ENCODE results near the gene ACOT8. TPM values are rescaled to one million over a fixed set of nuclear protein-coding genes. Genes with fewer than 3 reads are reported as not detected.

Gene ACOT8
- total and polyA plus RNA-seq, 9 of the 15 experiments (the other 6 are each of a cell fraction or from before 2014, with no cell fraction given), result 8.2 to 46.7 (median 20.7) TPM

DNA sequence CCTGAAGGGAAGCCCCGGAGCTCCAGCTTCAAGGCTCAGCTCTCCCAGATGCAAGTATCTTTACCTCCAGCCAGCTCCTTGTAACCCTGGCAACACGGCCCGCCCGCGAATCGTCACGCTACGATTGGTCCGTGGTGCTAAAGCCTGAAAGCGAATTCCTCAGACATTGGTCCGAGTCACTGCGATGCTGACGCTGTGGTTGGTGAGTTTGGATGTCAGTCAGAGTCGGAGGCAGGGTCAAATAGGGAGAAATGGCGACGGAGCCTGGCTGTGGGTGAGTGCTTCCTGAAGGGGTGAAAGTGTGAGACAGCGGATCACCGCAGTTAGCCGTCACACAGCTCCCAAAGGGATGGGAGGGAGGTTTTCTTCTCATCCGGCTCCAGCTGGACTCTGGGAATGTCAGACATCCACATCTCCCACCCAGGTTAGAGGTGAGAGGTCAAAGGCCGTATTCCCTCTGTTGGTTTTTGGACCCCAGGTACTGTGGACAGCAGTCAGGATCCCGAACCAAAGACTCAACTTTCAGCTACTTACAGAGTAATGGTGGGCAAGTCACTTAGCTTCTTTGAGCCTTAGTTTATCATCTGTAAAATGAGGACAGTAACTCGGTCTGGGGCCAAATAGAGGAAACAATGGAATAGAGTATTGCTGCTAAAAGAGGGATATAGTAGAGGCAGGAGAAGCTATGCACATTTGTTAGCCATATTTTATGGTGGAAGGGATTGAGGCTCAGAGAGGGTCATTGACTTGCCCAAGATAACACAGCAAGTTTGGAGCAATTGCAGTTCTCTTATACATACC, 24.0 kb upstream of the ACOT8 start, which contains the start of gene ZSWIM1 (continued):
- TF ChIP-seq, protein P1, sequence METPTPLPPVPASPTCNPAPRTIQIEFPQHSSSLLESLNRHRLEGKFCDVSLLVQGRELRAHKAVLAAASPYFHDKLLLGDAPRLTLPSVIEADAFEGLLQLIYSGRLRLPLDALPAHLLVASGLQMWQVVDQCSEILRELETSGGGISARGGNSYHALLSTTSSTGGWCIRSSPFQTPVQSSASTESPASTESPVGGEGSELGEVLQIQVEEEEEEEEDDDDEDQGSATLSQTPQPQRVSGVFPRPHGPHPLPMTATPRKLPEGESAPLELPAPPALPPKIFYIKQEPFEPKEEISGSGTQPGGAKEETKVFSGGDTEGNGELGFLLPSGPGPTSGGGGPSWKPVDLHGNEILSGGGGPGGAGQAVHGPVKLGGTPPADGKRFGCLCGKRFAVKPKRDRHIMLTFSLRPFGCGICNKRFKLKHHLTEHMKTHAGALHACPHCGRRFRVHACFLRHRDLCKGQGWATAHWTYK (CRISPR knock-in tag; IDR thresholded peaks at IDR 0.05), result 0 out of 2 replicates have a peak, but pooled peaks have one; percentile 66
- TF ChIP-seq, protein P2, sequence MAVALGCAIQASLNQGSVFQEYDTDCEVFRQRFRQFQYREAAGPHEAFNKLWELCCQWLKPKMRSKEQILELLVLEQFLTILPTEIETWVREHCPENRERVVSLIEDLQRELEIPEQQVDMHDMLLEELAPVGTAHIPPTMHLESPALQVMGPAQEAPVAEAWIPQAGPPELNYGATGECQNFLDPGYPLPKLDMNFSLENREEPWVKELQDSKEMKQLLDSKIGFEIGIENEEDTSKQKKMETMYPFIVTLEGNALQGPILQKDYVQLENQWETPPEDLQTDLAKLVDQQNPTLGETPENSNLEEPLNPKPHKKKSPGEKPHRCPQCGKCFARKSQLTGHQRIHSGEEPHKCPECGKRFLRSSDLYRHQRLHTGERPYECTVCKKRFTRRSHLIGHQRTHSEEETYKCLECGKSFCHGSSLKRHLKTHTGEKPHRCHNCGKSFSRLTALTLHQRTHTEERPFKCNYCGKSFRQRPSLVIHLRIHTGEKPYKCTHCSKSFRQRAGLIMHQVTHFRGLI (CRISPR knock-in tag; IDR thresholded peaks at IDR 0.05), result no peak
- TF ChIP-seq XRCC3 (IDR thresholded peaks at IDR 0.05), result no peak
- TF ChIP-seq MEIS2 (IDR thresholded peaks at IDR 0.05; ENCODE audit: partially characterized antibody), result peak; percentile 54
- TF ChIP-seq ZKSCAN3 (CRISPR knock-in tag; IDR thresholded peaks at IDR 0.05), result no peak
- no peak for TF ChIP-seq ZNF263 (CRISPR knock-in tag; IDR thresholded peaks at IDR 0.05; ENCODE audit: borderline replicate concordance)
- TF ChIP-seq, protein P3, sequence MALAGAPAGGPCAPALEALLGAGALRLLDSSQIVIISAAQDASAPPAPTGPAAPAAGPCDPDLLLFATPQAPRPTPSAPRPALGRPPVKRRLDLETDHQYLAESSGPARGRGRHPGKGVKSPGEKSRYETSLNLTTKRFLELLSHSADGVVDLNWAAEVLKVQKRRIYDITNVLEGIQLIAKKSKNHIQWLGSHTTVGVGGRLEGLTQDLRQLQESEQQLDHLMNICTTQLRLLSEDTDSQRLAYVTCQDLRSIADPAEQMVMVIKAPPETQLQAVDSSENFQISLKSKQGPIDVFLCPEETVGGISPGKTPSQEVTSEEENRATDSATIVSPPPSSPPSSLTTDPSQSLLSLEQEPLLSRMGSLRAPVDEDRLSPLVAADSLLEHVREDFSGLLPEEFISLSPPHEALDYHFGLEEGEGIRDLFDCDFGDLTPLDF (CRISPR knock-in tag; IDR thresholded peaks at IDR 0.05), result no peak
- TF ChIP-seq TBP (optimal IDR thresholded peaks at IDR 0.05; ENCODE audit: low read depth, low read length), result peak; percentile 97
- TF ChIP-seq SMAD2 (IDR thresholded peaks at IDR 0.05; ENCODE audit: low read depth, low read length), result no peak
- TF ChIP-seq ETV6 (IDR thresholded peaks at IDR 0.05; ENCODE audit: borderline replicate concordance in 1 of 2, low read depth in 2 of 2, low read length in 1 of 2), result no peak
- TF ChIP-seq ETV6 (CRISPR knock-in tag; IDR thresholded peaks at IDR 0.05; ENCODE audit: borderline replicate concordance), result no peak
- TF ChIP-seq, protein P4, sequence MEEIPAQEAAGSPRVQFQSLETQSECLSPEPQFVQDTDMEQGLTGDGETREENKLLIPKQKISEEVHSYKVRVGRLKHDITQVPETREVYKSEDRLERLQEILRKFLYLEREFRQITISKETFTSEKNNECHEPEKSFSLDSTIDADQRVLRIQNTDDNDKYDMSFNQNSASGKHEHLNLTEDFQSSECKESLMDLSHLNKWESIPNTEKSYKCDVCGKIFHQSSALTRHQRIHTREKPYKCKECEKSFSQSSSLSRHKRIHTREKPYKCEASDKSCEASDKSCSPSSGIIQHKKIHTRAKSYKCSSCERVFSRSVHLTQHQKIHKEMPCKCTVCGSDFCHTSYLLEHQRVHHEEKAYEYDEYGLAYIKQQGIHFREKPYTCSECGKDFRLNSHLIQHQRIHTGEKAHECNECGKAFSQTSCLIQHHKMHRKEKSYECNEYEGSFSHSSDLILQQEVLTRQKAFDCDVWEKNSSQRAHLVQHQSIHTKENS (CRISPR knock-in tag; IDR thresholded peaks at IDR 0.05), result no peak
- TF ChIP-seq KLF13 (tag; IDR thresholded peaks at IDR 0.05; ENCODE audit: borderline replicate concordance, low read depth), result no peak
- TF ChIP-seq CAMTA2 (CRISPR knock-in tag; conservative IDR thresholded peaks at IDR 0.05), result no peak
- peak; percentile 74; the same call in 1 of the 2 replicates for TF ChIP-seq SIN3B (IDR thresholded peaks at IDR 0.05; ENCODE audit: low read depth)
- TF ChIP-seq, protein P5, sequence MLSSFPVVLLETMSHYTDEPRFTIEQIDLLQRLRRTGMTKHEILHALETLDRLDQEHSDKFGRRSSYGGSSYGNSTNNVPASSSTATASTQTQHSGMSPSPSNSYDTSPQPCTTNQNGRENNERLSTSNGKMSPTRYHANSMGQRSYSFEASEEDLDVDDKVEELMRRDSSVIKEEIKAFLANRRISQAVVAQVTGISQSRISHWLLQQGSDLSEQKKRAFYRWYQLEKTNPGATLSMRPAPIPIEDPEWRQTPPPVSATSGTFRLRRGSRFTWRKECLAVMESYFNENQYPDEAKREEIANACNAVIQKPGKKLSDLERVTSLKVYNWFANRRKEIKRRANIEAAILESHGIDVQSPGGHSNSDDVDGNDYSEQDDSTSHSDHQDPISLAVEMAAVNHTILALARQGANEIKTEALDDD (IDR thresholded peaks at IDR 0.05), result no peak
- no peak for TF ChIP-seq ZNF324 (CRISPR knock-in tag; IDR thresholded peaks at IDR 0.05)
- no peak for TF ChIP-seq MAFG (tag; conservative IDR thresholded peaks at IDR 0.05)
- TF ChIP-seq THRAP3 (IDR thresholded peaks at IDR 0.05; ENCODE audit: borderline replicate concordance), result no peak
- TF ChIP-seq MBD2 (IDR thresholded peaks at IDR 0.05; ENCODE audit: borderline replicate concordance, low read depth), result peak; percentile 99
- TF ChIP-seq ZNF436 (CRISPR knock-in tag; IDR thresholded peaks at IDR 0.05), result no peak
- TF ChIP-seq, protein P6, sequence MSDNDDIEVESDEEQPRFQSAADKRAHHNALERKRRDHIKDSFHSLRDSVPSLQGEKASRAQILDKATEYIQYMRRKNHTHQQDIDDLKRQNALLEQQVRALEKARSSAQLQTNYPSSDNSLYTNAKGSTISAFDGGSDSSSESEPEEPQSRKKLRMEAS (CRISPR knock-in tag; IDR thresholded peaks at IDR 0.05), result no peak

All from K562 (cell line).